GM23248 (cell line): Measurements from ENCODE around the gene ALX4.

Experiments
- EZH2 ChIP-seq: fragments of 200-600 bp; sonication (generic); IDR thresholded peaks from 2 replicates; pipeline ENCODE4 v1.6.1; 2018; ENCODE audit warnings: antibody characterized with exemption, mild to moderate bottlenecking; ENCODE audit not compliant: insufficient read depth, poor library complexity, severe bottlenecking
- EZH2phosphoT487 ChIP-seq: fragments of 200-600 bp; sonication (generic); IDR thresholded peaks from 2 replicates; pipeline ENCODE4 v1.6.1; 2018; ENCODE audit warnings: antibody characterized with exemption, moderate library complexity, mild to moderate bottlenecking, low read depth; ENCODE audit not compliant: insufficient read depth

GRCh38 chr11:44359162-44359561 lies 49.2 kb upstream of the ALX4 start:
- TF ChIP-seq EZH2phosphoT487 = no peak
- TF ChIP-seq EZH2 = no peak
